SK-N-DZ (cell line): ENCODE results near the gene GPSM1.
"Not testable (repeated sequence)": the region's sequence is repeated elsewhere in the genome, so short reads cannot be mapped to it uniquely, and the experiment has no call there.

ENCODE experiments used
- DNase-seq: peaks from one replicate; pipeline ENCODE4 v3.0.0-alpha.2; 2015; ENCODE audit warnings: low spot score

GPSM1 gene

GRCh38 chr9:136395345-136396218 is 68.2 kb downstream of the GPSM1 start:
- DNase-seq = no peak

- DNase-seq = no peak
Observed at GRCh38 chr9:136396219-136396515, 68.8 kb downstream of the GPSM1 start.

- no peak for DNase-seq
Observed at GRCh38 chr9:136397643-136398042, 70.3 kb downstream of the GPSM1 start.

- no peak for DNase-seq
Observed at GRCh38 chr9:136398286-136398685, 70.9 kb downstream of the GPSM1 start.

- no peak for DNase-seq
Observed at GRCh38 chr9:136399176-136400037, 72.1 kb downstream of the GPSM1 start.

- peak; percentile 87 for DNase-seq
Observed at GRCh38 chr9:136400038-136400834, 72.9 kb downstream of the GPSM1 start, which contains the start of gene SNAPC4. SNAPC4 (minus strand) TSS chr9:136400170; CDS start chr9:136398428, 1,742 bp downstream.

- no peak for DNase-seq
Observed at GRCh38 chr9:136401173-136401922, 74.0 kb downstream of the GPSM1 start.

- DNase-seq = no peak
Observed at GRCh38 chr9:136402067-136402466, 74.7 kb downstream of the GPSM1 start.

- DNase-seq = no peak
Observed at GRCh38 chr9:136403538-136403914, 76.2 kb downstream of the GPSM1 start.

- no peak for DNase-seq
Observed at GRCh38 chr9:136403915-136404800, 76.8 kb downstream of the GPSM1 start.

GRCh38 chr9:136404801-136405136 is 77.4 kb downstream of the GPSM1 start:
- DNase-seq = no peak

- DNase-seq = no peak
Observed at GRCh38 chr9:136405481-136405880, 78.1 kb downstream of the GPSM1 start.

- not testable (repeated sequence) for DNase-seq
Observed at GRCh38 chr9:136405904-136406303, 78.6 kb downstream of the GPSM1 start.

GRCh38 chr9:136407061-136407460 is 79.7 kb downstream of the GPSM1 start:
- DNase-seq = not testable (repeated sequence)

- no peak for DNase-seq
Observed at GRCh38 chr9:136407911-136408310, 80.6 kb downstream of the GPSM1 start.
